ENCODE measurements around the gene FERMT3.

Gene FERMT3

GRCh38 chr11:64220271-64220670 is 13.8 kb downstream of the FERMT3 start:
- CTCF ChIA-PET: no interaction called here
- POLR2A ChIA-PET: no interaction called here
- DNase-seq (ENCODE audit: extremely low spot score): no peak
- TF ChIP-seq TARDBP (IDR thresholded peaks at IDR 0.05): no peak
- no peak for TF ChIP-seq SP1 (IDR thresholded peaks at IDR 0.05)
- TF ChIP-seq ZNF384 (IDR thresholded peaks at IDR 0.05): no peak
- no peak for TF ChIP-seq ARNT (IDR thresholded peaks at IDR 0.05)
- no peak for TF ChIP-seq LEF1 (IDR thresholded peaks at IDR 0.05; ENCODE audit: borderline replicate concordance)
- no peak for TF ChIP-seq FOXM1 (IDR thresholded peaks at IDR 0.05; ENCODE audit: borderline replicate concordance)
- TF ChIP-seq SUZ12 (IDR thresholded peaks at IDR 0.05): no peak
- TF ChIP-seq ELF4 (IDR thresholded peaks at IDR 0.05): no peak
- no peak for TF ChIP-seq CTBP1 (IDR thresholded peaks at IDR 0.05; ENCODE audit: borderline replicate concordance)

GRCh38 chr11:64220798-64221197 is 14.3 kb downstream of the FERMT3 start:
- CTCF ChIA-PET: no interaction called here
- POLR2A ChIA-PET: no interaction called here
- DNase-seq (ENCODE audit: extremely low spot score): no peak
- no peak for TF ChIP-seq LEF1 (IDR thresholded peaks at IDR 0.05; ENCODE audit: borderline replicate concordance)

- DNase-seq (ENCODE audit: extremely low spot score): no peak
- ChIA-PET CTCF (no interaction called here), POLR2A (interaction anchor here (2.5 kb wide), 1 partner anchor 37 kb away, joined by 8 read pairs; the partner anchor contains the start of gene STIP1)
- TF ChIP-seq LEF1 (IDR thresholded peaks at IDR 0.05; ENCODE audit: borderline replicate concordance): no peak
- no peak for TF ChIP-seq NFRKB (IDR thresholded peaks at IDR 0.05)
- TF ChIP-seq ELF4 (IDR thresholded peaks at IDR 0.05): no peak
- no peak for TF ChIP-seq FOXK2 (IDR thresholded peaks at IDR 0.05)
Observed at GRCh38 chr11:64222651-64223000, 16.1 kb downstream of the FERMT3 start.

- CTCF ChIA-PET: interaction anchor here (1.7 kb wide), 1 partner anchor 19 kb away, joined by 4 read pairs; no protein-coding TSS in a partner anchor
- TF ChIP-seq SUZ12 (IDR thresholded peaks at IDR 0.05): no peak
- TF ChIP-seq ARNT (IDR thresholded peaks at IDR 0.05): no peak
- no peak for TF ChIP-seq TARDBP (IDR thresholded peaks at IDR 0.05)
- TF ChIP-seq PKNOX1 (IDR thresholded peaks at IDR 0.05): no peak
- no peak for TF ChIP-seq FOXM1 (IDR thresholded peaks at IDR 0.05; ENCODE audit: borderline replicate concordance)
- TF ChIP-seq FOXA1 (IDR thresholded peaks at IDR 0.05): no peak
- no peak for TF ChIP-seq LEF1 (IDR thresholded peaks at IDR 0.05; ENCODE audit: borderline replicate concordance)
- TF ChIP-seq BHLHE40 (IDR thresholded peaks at IDR 0.05; ENCODE audit: borderline replicate concordance): no peak
- TF ChIP-seq NFRKB (IDR thresholded peaks at IDR 0.05): no peak
- TF ChIP-seq ZNF384 (IDR thresholded peaks at IDR 0.05): no peak
- no peak for TF ChIP-seq HDGF (IDR thresholded peaks at IDR 0.05; ENCODE audit: borderline replicate concordance)
- TF ChIP-seq L3MBTL2 (conservative IDR thresholded peaks at IDR 0.05): no peak
- TF ChIP-seq ELF4 (IDR thresholded peaks at IDR 0.05): no peak
- TF ChIP-seq SP1 (IDR thresholded peaks at IDR 0.05): no peak
- TF ChIP-seq CTBP1 (IDR thresholded peaks at IDR 0.05; ENCODE audit: borderline replicate concordance): no peak
- TF ChIP-seq FOXK2 (IDR thresholded peaks at IDR 0.05): no peak
- POLR2A ChIA-PET: interaction anchor here (0.6 to 2.5 kb wide), 3 partner anchors 12 to 38 kb away, joined by 3 to 8 read pairs (median 5); partner anchors contain the start of genes FKBP2 and STIP1
- DNase-seq (ENCODE audit: extremely low spot score): no peak
Observed at GRCh38 chr11:64223001-64223651, 16.6 kb downstream of the FERMT3 start.

- DNase-seq (ENCODE audit: extremely low spot score): no peak
- CTCF ChIA-PET: interaction anchor here (0.6 to 1.7 kb wide), 2 partner anchors 20 to 77 kb away, joined by 3 to 4 read pairs; no protein-coding TSS in a partner anchor
- POLR2A ChIA-PET: interaction anchor here (0.5 to 2.5 kb wide), 8 partner anchors 9 to 47 kb away, joined by 3 to 8 read pairs (median 4); partner anchors contain the start of genes FKBP2, STIP1 and VEGFB
- no peak for TF ChIP-seq ZNF384 (IDR thresholded peaks at IDR 0.05)
- TF ChIP-seq FOXM1 (IDR thresholded peaks at IDR 0.05; ENCODE audit: borderline replicate concordance): no peak
- TF ChIP-seq NFRKB (IDR thresholded peaks at IDR 0.05): no peak
- TF ChIP-seq LEF1 (IDR thresholded peaks at IDR 0.05; ENCODE audit: borderline replicate concordance): no peak
- TF ChIP-seq SUZ12 (IDR thresholded peaks at IDR 0.05): no peak
- TF ChIP-seq L3MBTL2 (conservative IDR thresholded peaks at IDR 0.05): no peak
- no peak for TF ChIP-seq BHLHE40 (IDR thresholded peaks at IDR 0.05; ENCODE audit: borderline replicate concordance)
- no peak for TF ChIP-seq SP1 (IDR thresholded peaks at IDR 0.05)
- TF ChIP-seq FOXK2 (IDR thresholded peaks at IDR 0.05): no peak
- TF ChIP-seq PKNOX1 (IDR thresholded peaks at IDR 0.05): no peak
- TF ChIP-seq HDGF (IDR thresholded peaks at IDR 0.05; ENCODE audit: borderline replicate concordance): no peak
- TF ChIP-seq FOXA1 (IDR thresholded peaks at IDR 0.05): no peak
- TF ChIP-seq TARDBP (IDR thresholded peaks at IDR 0.05): no peak
- no peak for TF ChIP-seq ARNT (IDR thresholded peaks at IDR 0.05)
- TF ChIP-seq ELF4 (IDR thresholded peaks at IDR 0.05): no peak
- TF ChIP-seq CTBP1 (IDR thresholded peaks at IDR 0.05; ENCODE audit: borderline replicate concordance): no peak
Observed at GRCh38 chr11:64224151-64224890, 17.8 kb downstream of the FERMT3 start.

GRCh38 chr11:64224891-64225607 is 18.5 kb downstream of the FERMT3 start:
- TF ChIP-seq L3MBTL2 (conservative IDR thresholded peaks at IDR 0.05) (no peak), HDGF (IDR thresholded peaks at IDR 0.05; ENCODE audit: borderline replicate concordance) (no peak), CTBP1 (IDR thresholded peaks at IDR 0.05; ENCODE audit: borderline replicate concordance) (no peak), ZNF384 (IDR thresholded peaks at IDR 0.05) (no peak), FOXK2 (IDR thresholded peaks at IDR 0.05) (no peak), NFRKB (IDR thresholded peaks at IDR 0.05) (no peak), BHLHE40 (IDR thresholded peaks at IDR 0.05; ENCODE audit: borderline replicate concordance) (no peak), TARDBP (IDR thresholded peaks at IDR 0.05) (no peak), FOXM1 (IDR thresholded peaks at IDR 0.05; ENCODE audit: borderline replicate concordance) (no peak), FOXA1 (IDR thresholded peaks at IDR 0.05) (no peak), SP1 (IDR thresholded peaks at IDR 0.05) (no peak), SUZ12 (IDR thresholded peaks at IDR 0.05) (no peak), ELF4 (IDR thresholded peaks at IDR 0.05) (no peak)
- ChIA-PET POLR2A (interaction anchor here (0.9 to 2.5 kb wide), 4 partner anchors 9 to 40 kb away, joined by 3 to 8 read pairs (median 4); partner anchors contain the start of genes FKBP2, STIP1 and VEGFB), CTCF (interaction anchor here (0.6 kb wide), 1 partner anchor 37 kb away, joined by 5 read pairs; no protein-coding TSS in a partner anchor)
- DNase-seq (ENCODE audit: extremely low spot score): no peak
